PC-9 (cell line): ENCODE data around the gene TRIM37. TPM values are rescaled to one million over a fixed set of nuclear protein-coding genes. Genes with fewer than 3 reads are reported as not detected.

Source experiments
- BruUV-seq: library from RNA; stranded (reverse); fragments of 400-500 nt; replicated peaks from 2 replicates; lab custom pipeline; 2021; lab: Mats Ljungman, UMichigan
- CTCF ChIA-PET: fragments of 300-600 bp; sonication (Branson Sonifier 250); formaldehyde crosslinking; loops from one replicate; lab custom pipeline; 2022; ENCODE audit warnings: antibody characterized with exemption; lab: Charles Lee
- POLR2A ChIA-PET: fragments of 300-600 bp; sonication (Branson Sonifier 250); formaldehyde crosslinking; loops from one replicate; lab custom pipeline; 2022; ENCODE audit warnings: antibody characterized with exemption; ENCODE audit not compliant: unreplicated experiment; lab: Charles Lee
- DNase-seq, 2 experiments: peaks; one replicate each; pipeline versions ENCODE4 v3.0.0 to v3.0.0-alpha.2; 2015 to 2022; ENCODE audit warnings: mixed read lengths in 1 of 2
- H2AFZ ChIP-seq: fragments of 200-600 bp; sonication (generic); 2 replicates; pipeline ENCODE4 v1.8.1; 2017; ENCODE audit warnings: antibody characterized with exemption
- H3F3A ChIP-seq: fragments of 200-600 bp; sonication (generic); 2 replicates; pipeline ENCODE4 v1.8.1; 2017; ENCODE audit warnings: antibody characterized with exemption, mild to moderate bottlenecking, low read depth; ENCODE audit not compliant: insufficient read depth
- H3K27ac ChIP-seq: fragments of 200-600 bp; sonication (generic); 2 replicates; pipeline ENCODE4 v1.6.1; 2016; ENCODE audit warnings: mixed run types
- H3K27me3 ChIP-seq: fragments of 200-600 bp; sonication (generic); 2 replicates; pipeline ENCODE4 v1.6.1; 2016; ENCODE audit warnings: low read depth, mixed run types; ENCODE audit not compliant: insufficient read depth
- H3K36me3 ChIP-seq: fragments of 200-600 bp; sonication (generic); 2 replicates; pipeline ENCODE4 v1.6.1; 2016; ENCODE audit warnings: low read depth, mixed run types
- H3K4me1 ChIP-seq: fragments of 200-600 bp; sonication (generic); replicated peaks from 2 replicates; pipeline ENCODE4 v1.6.1; 2016; ENCODE audit warnings: mixed run types; ENCODE audit not compliant: insufficient read depth
- H3K4me2 ChIP-seq: fragments of 200-600 bp; sonication (generic); 2 replicates; pipeline ENCODE4 v1.6.1; 2017; ENCODE audit warnings: mixed run types
- H3K4me3 ChIP-seq: fragments of 200-600 bp; sonication (generic); 2 replicates; pipeline ENCODE4 v1.6.1; 2016; ENCODE audit warnings: mixed run types
- H3K79me2 ChIP-seq: fragments of 200-600 bp; sonication (generic); 2 replicates; pipeline ENCODE4 v1.6.1; 2017; ENCODE audit warnings: low read depth, mixed run types
- H3K9me2 ChIP-seq: fragments of 200-600 bp; sonication (generic); 2 replicates; pipeline ENCODE4 v1.8.1; 2017; ENCODE audit warnings: mild to moderate bottlenecking; ENCODE audit not compliant: insufficient read depth
- H3K9me3 ChIP-seq: fragments of 200-600 bp; sonication (generic); 2 replicates; pipeline ENCODE4 v1.8.1; 2016; ENCODE audit warnings: low read depth; ENCODE audit not compliant: insufficient read depth
- H4K20me1 ChIP-seq: fragments of 200-600 bp; sonication (generic); 2 replicates; pipeline ENCODE4 v1.8.1; 2017; ENCODE audit not compliant: insufficient read depth
- EZH2 ChIP-seq: fragments of 200-600 bp; sonication (generic); IDR thresholded peaks from 2 replicates; pipeline ENCODE4 v1.8.0; 2017; ENCODE audit warnings: antibody characterized with exemption, low read depth
- intact Hi-C: fragments of 100-400 bp; cut with micrococcal nuclease; formaldehyde crosslinking; loops from one replicate; pipeline ENCODE4 v1.10.0; 2022; ENCODE audit not compliant: unreplicated experiment
- total RNA-seq: library from RNA; stranded (reverse); gene quantifications from 2 replicates; pipeline ENCODE4 v1.2.3, GENCODE V29; 2021
- TF ChIP-seq, protein P1 (sequence below): fragments of 200-600 bp; sonication (generic); conservative IDR thresholded peaks from 2 replicates; pipeline ENCODE4 v1.6.1; 2017; ENCODE audit warnings: mixed run types, antibody characterized with exemption, mild to moderate bottlenecking, moderate library complexity

The TRIM37 gene
- total RNA-seq, 1 experiment from 2014 or later: 24.6 TPM

DNA sequence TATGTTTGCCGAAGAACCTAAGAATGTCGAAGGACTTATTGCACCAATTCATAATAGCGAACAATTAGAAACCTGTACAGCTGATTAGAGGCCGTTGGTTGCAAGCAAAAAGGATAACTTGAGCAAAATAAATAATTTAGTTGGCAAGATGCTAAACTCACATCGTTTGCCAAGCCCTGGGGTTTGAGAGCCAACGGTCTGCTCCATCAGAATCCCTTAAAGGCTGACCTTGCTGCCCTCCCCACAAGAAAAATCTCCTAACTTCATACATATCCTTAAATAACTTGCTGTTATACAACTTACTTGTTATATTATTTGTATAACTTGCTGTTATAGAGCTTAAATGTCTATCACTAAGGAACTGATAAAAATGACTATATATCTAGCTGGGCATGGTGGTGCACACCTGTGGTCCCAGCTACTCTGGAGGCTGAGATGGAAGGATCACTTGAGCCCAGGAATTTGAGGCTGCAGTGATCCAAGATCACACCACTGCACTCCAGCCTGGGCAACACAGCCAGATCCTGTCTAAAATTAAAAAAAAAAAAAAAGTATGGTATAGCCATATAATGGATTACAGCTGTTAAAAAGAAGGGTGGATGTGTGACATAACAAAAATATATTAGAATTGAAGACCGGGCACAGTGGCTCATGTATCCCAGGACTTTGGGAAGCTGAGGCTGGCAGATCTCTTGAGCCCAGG, 1.9 kb upstream of the TRIM37 start:
- no peaks in the 10 kb centered on the region; the same call in 1 of the 2 replicates for H3K9me3 ChIP-seq
- H3K27ac ChIP-seq: no peak overlapping the region
- no peaks in the 10 kb centered on the region for H3K9me2 ChIP-seq
- H3K27me3 ChIP-seq: no peaks in the 10 kb centered on the region
- H4K20me1 ChIP-seq: peaks cover 8% of the 10 kb centered on the region; the same call in 1 of the 2 replicates
- intact Hi-C loops: no loop called here
- H3K79me2 ChIP-seq: peaks cover 38% of the 10 kb centered on the region
- TF ChIP-seq EZH2: no peak
- TF ChIP-seq, protein P1, sequence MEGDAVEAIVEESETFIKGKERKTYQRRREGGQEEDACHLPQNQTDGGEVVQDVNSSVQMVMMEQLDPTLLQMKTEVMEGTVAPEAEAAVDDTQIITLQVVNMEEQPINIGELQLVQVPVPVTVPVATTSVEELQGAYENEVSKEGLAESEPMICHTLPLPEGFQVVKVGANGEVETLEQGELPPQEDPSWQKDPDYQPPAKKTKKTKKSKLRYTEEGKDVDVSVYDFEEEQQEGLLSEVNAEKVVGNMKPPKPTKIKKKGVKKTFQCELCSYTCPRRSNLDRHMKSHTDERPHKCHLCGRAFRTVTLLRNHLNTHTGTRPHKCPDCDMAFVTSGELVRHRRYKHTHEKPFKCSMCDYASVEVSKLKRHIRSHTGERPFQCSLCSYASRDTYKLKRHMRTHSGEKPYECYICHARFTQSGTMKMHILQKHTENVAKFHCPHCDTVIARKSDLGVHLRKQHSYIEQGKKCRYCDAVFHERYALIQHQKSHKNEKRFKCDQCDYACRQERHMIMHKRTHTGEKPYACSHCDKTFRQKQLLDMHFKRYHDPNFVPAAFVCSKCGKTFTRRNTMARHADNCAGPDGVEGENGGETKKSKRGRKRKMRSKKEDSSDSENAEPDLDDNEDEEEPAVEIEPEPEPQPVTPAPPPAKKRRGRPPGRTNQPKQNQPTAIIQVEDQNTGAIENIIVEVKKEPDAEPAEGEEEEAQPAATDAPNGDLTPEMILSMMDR: no peak
- BruUV-seq: no TSS peak
- no peak overlapping the region for H2AFZ ChIP-seq
- POLR2A ChIA-PET: interaction anchor here (0.7 to 0.9 kb wide), 2 partner anchors 43 to 856 kb away, joined by 3 to 6 read pairs; partner anchors contain the start of gene RNFT1
- H3K4me1 ChIP-seq: peaks cover 26% of the 10 kb centered on the region
- CTCF ChIA-PET: no interaction called here
- no peak overlapping the region for H3K4me3 ChIP-seq
- no peak for DNase-seq
- peaks cover 7% of the 10 kb centered on the region; the same call in 1 of the 2 replicates for H3K36me3 ChIP-seq
- H3F3A ChIP-seq: peaks cover 19% of the 10 kb centered on the region; the same call in 1 of the 2 replicates
- H3K4me2 ChIP-seq: peak overlapping the region; percentile 96; the same call in 1 of the 2 replicates

DNA sequence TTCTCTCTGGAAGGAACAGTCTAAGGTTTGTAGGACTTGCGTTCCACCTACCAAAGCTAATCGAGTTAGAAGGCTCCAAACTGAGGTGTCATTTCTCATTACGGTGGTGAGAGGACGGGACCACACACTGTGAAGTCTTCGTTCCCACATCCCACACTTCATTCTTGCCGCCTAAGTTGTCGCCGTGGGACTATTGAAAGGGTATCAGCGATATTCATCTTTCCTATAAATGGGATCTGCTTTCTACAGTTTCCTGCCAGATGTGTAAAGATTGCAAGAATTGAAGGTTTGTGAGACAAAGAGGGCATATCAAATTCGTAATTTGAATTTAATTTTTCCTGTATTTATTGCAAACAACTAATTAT, 608 bp upstream of the TRIM37 start:
- Histone ChIP-seq H3F3A (peaks cover 19% of the 10 kb centered on the region; the same call in 1 of the 2 replicates), H3K4me3 (peak overlapping the region; percentile 67), H3K79me2 (peaks cover 41% of the 10 kb centered on the region), H3K27ac (peak overlapping the region; percentile 73), H4K20me1 (peaks cover 8% of the 10 kb centered on the region; the same call in 1 of the 2 replicates), H3K4me2 (peak overlapping the region; percentile 96), H2AFZ (peak overlapping the region; percentile 93), H3K4me1 (peaks cover 26% of the 10 kb centered on the region), H3K9me2 (no peaks in the 10 kb centered on the region), H3K36me3 (peaks cover 6% of the 10 kb centered on the region; the same call in 1 of the 2 replicates), H3K27me3 (no peaks in the 10 kb centered on the region), H3K9me3 (no peaks in the 10 kb centered on the region; the same call in 1 of the 2 replicates)
- TF ChIP-seq EZH2: no peak
- TF ChIP-seq, protein P1: no peak
- ChIA-PET CTCF (interaction anchor here (0.5 kb wide), 1 partner anchor 40 kb away, joined by 5 read pairs; no protein-coding TSS in a partner anchor), POLR2A (interaction anchor here (0.6 kb wide), 2 partner anchors 12 to 732 kb away, joined by 5 read pairs; no protein-coding TSS in a partner anchor)
- TSS peak; percentile 86 for BruUV-seq
- DNase-seq: no peak
- intact Hi-C loops: loop anchor here (2.0 kb wide), 2 partner anchors 14 to 588 kb away; no protein-coding TSS in a partner anchor

DNA sequence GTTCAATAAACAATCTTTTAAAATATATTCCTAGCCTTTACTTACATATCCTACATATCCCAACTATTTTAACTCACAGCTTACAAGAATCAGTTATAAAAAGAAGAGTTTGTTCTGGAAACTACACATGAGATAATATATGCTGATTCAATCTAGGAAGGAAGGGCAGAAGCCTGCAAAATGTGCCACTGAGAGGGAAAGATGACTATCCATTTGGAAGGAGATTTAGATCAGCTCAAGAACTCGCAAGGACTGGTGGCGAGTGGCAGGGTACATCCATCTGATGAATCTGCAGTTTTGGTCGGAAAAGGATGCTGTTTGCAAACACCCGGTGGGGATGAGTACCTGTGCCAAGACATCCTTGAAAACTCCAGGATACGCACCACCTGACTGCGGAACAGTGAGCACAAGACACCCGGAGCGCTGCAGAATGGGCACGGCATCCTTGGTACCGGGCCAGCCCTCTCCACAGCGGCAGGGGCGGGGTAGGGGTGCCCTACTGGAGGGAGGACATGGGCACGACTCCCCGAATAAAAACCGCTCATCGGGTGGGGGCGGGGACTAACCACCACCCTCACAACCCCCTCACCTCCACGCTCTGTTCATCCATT, 723 bp downstream of the TRIM37 start:
- peaks cover 48% of the 10 kb centered on the region for H3K79me2 ChIP-seq
- intact Hi-C loops: loop anchor here (1.0 to 2.0 kb wide), 3 partner anchors 13 to 587 kb away; partner anchors contain the start of genes PRR11 and SKA2

More for the DNA sequence above, 723 bp downstream of the TRIM37 start:
- POLR2A ChIA-PET: interaction anchor here (0.6 to 0.7 kb wide), 3 partner anchors 52 to 859 kb away, joined by 3 to 5 read pairs (median 3); partner anchors contain the start of gene RNFT1
- TF ChIP-seq EZH2: no peak
- TF ChIP-seq, protein P1: no peak
- peak overlapping the region; percentile 89 for H2AFZ ChIP-seq
- DNase-seq: peak; percentile 47 to 59
- peaks cover 26% of the 10 kb centered on the region for H3K4me1 ChIP-seq
- H3K9me3 ChIP-seq: no peaks in the 10 kb centered on the region; the same call in 1 of the 2 replicates
- H3F3A ChIP-seq: peaks cover 19% of the 10 kb centered on the region; the same call in 1 of the 2 replicates
- no TSS peak for BruUV-seq
- peak overlapping the region; percentile 62 for H3K27ac ChIP-seq
- peak overlapping the region; percentile 81 for H3K4me2 ChIP-seq
- peak overlapping the region; percentile 73 for H3K4me3 ChIP-seq
- H4K20me1 ChIP-seq: peaks cover 9% of the 10 kb centered on the region; the same call in 1 of the 2 replicates
- no peaks in the 10 kb centered on the region for H3K36me3 ChIP-seq
- no peaks in the 10 kb centered on the region for H3K27me3 ChIP-seq
- H3K9me2 ChIP-seq: no peaks in the 10 kb centered on the region
- CTCF ChIA-PET: no interaction called here
